ENCODE measurements around the gene KIF2C.
"Not testable (repeated sequence)": the region's sequence is repeated elsewhere in the genome, so short reads cannot be mapped to it uniquely, and the experiment has no call there.

The KIF2C gene

DNA sequence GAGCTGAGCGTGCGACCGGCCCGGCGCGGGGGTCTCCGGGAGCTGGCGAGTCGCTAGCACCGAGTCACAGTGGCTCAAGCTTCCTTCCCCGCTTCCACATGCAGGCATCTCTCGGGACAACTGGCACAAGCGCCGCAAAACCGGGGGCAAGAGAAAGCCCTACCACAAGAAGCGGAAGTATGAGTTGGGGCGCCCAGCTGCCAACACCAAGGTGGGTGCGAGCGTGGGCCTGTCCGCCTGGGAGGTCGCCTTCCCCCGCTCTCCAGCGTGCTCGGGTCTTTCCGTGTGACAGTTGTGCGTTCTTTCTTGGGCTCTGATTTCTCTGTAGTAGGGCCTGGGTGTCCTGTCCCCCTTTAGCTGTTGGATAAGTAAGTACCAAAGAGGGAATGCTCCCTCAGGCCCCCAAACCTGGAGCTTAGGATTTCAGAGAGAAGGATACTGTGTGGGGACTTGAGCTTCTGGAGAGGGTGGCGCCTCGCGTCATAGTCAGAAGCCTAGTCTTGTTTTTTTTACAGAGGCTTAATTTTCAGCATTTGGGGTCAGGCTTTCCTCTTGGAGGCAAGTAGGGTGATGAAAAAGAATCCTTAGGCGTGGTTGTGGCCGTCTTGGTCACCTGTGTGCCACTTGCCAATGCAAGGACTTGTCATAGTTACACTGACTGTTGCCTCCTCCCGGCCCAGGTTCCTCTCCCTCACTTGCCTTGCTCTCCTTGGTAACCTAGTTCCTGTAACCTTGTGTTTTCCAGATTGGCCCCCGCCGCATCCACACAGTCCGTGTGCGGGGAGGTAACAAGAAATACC is 36.5 kb downstream of the KIF2C start:
- DNase-seq (ENCODE audit: low read depth, low spot score) = no peak

DNA sequence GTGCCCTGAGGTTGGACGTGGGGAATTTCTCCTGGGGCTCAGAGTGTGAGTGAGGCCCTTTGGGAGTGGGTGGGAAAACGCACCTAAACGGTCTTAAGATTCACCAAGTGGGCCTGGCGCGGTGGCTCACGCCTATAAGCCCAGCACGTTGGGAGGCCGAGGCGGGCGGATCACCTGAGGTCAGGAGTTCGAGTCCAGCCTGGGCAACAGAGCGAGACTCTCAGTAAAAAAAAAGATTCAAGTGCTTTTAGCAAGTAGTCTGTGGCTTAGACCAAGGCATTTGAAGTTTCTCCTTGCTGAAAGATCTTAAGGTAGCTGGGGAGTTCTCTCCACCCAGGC is 37.1 kb downstream of the KIF2C start:
- DNase-seq (ENCODE audit: low read depth, low spot score) = no peak

DNA sequence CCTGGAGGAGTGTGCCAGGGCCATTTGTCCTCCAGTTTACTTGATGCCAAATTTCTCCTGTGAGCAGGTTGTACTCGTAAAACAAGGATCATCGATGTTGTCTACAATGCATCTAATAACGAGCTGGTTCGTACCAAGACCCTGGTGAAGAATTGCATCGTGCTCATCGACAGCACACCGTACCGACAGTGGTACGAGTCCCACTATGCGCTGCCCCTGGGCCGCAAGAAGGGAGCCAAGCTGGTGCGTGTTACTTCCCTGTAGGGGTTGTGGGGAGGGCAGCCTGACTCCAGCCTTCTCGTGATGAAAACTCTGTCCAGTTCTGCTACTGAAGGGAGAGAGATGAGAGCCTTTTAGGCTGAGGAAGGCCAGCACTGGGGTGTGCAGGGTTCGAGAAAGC is 37.9 kb downstream of the KIF2C start:
- no peak for DNase-seq (ENCODE audit: low read depth, low spot score)

DNA sequence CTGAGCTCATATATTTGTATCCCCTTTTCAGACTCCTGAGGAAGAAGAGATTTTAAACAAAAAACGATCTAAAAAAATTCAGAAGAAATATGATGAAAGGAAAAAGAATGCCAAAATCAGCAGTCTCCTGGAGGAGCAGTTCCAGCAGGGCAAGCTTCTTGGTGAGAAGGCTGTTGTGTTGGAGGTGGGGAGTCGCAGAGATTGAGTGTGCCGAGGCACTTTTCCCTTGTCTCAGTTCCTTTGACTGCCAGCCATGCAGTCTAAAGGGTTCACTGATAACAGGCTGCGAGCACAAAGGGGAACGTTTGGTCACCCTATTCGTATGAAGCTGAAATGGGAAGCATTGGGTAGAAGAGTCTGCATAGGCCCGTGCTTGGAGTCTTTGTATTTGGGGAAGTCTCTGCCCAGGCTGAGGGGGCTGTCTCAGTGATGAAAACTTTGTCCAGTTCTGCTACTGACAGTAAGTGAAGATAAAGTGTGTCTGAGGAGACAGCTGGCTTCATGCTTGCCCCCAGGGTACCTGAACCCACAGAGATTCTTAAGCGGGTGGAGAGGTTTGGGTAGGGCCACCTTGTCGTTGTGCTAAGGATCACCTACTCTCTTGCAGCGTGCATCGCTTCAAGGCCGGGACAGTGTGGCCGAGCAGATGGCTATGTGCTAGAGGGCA is 38.5 kb downstream of the KIF2C start:
- DNase-seq (ENCODE audit: low read depth, low spot score) = no peak

DNA sequence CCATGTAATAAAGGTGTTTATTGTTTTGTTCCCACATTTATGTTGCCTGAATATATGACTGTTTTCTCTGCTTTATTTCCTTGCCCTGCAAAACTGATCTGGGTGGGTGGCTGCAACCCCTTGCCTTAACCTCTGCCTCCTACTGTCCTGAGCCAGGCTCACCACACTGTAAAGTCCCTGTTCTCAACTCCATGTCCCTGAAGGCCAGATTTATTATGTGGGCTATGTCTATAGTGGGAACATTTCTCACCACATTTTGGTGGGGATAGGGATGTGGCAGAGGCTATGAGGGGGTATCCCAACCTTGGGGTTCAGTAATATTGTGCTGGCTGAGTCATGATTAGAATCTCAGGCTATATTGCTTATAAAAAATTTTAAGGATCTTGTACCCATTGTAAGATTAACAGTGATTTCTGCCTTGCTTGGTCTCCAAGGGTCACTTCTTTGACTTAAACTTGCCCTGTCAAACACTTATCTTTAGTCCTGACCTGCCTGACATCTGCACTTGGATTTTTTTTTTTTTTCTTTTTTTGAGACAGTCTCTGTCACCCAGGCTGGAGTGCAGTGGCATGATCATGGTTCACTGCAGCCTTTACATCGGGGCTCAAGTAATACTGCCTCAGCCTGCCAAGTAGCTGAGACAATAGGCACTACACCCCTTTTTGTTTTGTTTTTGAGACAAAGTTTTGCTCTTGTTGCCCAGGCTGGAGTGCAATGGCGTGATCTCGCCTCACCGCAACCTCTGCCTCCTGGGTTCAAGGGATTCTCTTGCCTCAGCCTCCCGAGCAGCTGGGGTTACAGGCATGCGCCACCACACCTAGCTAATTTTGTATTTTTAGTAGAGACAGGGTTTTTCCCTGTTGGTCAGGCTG is 39.3 kb downstream of the KIF2C start:
- no peak for DNase-seq (ENCODE audit: low read depth, low spot score)

DNA sequence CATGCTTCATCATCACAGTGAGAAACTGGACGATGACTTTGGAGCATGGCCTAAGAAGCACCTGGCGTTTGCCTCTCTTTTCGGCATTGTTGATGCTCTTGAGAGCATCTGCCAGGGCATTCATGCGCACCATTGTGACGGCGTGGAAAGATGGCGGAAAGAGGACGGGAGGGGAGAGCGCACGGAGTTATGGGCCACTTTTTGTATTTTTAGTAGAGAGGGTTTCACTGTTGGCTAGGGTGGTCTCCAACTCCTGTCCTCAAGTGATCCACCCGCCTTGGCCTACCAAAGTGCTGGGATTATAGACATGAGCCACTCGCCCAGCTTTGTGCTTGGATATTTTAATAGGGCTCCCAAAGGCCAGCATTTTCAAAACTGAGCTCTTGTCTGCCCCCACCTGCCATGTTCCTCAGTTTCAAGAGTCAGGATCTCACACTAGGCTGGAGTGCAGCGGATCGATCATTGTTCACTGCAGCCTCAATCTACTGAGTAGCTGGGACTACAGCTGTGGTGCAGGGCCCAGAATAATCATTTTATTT is 41.0 kb downstream of the KIF2C start:
- no peak for DNase-seq (ENCODE audit: low read depth, low spot score)

DNA sequence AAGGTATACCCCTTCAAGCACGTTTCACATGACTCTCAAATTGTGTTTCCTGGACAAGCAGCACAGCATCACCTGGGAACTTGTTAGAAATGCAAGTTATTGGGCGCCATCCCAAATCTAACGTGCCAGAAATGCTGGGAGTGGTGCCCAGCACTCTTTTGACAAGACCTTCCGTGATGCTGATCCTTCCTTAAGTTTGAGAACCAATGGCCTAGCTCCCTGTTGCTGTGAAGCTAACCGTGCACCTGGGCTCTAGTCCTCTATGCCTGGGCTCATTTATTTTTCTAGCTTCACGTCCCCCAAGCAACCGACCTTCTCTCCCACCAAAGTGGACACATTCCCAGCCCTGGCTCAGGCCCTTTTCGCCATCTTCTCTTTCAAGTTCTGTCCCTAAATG is 44.1 kb downstream of the KIF2C start:
- DNase-seq (ENCODE audit: low read depth, low spot score) = no peak

DNA sequence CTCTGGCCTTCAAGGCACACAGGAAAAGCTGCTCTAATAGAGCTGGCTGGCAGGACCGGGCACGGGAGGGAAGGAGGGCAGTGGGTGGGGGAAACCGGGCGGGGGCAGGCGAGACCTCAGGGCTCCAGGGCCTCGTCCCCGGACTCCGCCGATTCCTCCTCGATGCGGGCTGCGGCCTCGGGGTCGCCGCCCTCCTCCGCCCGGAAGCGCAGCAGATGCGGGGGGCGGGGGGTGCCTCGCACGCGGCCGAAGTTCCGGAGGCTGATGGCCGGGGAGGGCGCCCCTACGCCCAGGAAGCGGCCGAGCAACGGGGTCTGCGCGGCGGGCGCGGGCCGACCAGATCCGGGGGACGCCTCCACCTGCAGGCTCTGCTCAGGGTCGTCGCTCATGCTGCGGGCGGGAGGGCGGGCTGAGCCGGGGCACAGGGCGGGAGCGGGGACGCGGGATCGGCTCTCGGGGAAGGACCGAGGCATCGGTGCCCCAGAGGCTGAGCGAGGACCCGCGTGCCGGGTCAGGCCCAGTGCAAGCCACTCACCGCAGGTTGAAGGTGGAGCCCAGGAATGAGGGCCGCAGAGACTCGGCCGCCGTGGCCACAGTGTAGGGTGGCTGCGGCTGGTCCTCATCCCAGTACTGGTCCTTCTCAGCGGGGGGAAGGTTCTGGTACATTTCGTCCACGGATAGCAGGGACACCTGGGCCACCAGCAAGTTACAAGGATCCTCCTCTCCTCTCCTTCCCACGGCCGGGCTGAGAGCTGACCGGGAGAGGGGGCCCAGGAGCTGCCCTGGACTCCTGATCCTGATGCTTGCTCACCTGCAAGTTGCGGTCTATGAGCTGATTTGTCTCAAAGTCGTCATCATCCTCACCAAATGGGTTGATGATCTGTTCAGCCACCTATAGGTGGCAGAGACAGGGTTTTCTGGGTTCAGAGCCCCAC is 44.7 kb downstream of the KIF2C start:
- DNase-seq (ENCODE audit: low read depth, low spot score) = no peak

DNA sequence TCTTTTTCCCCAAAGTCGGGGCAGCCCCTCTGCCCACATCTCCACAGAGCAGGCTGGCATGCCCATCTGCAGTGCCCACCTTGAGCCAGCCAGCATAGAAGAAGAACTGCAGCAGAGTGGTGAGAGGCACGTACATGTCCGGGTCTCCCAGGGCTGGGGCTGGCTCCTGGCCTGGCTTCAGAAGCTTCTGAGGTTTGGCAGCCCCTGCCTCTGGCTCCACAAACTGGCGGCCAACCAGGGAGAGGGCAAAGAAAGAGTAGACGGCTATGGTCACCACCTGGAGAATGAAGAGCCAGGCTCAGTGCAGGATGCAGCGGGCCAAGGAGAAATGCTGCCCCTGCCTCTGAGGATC is 45.4 kb downstream of the KIF2C start:
- DNase-seq (ENCODE audit: low read depth, low spot score) = no peak

DNA sequence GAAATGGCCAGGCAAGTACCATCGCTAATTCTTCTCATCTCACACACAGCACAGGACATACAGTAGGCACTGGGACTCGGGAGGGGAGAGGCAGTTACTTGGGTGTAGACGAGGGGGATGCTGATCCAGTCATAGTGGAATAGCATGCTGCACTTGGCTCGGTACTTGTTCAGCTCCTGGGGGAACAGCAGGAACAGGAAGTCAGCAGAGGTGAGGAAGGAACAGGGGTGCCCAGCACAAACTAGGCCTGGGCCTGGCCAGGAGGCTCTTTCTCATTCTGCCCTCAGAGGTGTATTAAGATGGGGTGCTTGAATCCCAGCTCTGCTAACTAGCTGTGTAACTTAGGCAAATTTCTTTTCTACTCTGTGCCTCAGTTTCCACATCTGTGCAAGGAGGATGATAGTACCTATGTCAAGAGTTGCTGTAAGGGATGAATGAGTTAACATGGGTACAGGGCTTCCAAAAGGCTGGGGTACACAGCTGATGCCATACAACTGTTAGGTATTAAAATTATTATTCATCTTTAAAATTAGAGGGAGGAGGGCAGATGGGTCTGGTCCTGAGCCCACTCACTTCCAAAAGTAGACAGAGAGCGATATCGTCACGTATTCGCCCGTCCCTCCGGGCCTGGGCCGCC is 46.0 kb downstream of the KIF2C start:
- no peak for DNase-seq (ENCODE audit: low read depth, low spot score)

DNA sequence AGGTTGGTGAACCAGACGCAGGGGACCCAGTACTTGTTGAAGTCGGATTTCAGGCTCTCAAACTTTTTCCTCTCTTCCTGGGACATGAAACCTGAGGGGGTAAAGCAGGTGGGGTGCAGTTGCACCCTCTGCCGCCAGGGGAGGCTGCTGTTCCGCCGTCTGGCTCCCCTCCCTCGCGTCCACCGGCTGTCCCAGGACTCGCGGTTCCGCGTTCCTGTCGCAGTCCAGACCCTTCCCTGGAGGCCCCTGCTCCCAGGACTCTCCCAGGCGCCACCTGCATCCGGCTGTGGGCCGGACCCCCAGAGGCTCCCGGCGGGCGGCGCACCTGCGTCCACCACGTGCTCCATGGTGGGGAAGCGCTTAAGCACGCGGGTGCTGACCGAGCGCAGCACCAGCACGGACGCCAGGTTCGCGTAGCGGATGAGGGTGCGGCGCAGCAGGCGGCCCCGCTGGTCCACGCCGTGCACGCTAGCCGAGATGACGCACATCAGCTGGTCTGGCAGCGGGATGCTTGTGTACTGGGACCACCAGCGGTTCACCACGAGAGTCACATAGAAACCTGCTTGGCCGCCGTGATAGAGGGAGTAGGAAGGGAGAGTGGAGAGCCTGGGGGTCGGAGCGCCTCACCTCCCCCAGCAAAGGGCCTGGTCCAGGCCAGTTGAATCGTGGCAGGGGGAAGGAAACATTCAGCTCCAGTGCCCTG is 46.7 kb downstream of the KIF2C start:
- peak; percentile 95 for DNase-seq (ENCODE audit: low read depth, low spot score)

DNA sequence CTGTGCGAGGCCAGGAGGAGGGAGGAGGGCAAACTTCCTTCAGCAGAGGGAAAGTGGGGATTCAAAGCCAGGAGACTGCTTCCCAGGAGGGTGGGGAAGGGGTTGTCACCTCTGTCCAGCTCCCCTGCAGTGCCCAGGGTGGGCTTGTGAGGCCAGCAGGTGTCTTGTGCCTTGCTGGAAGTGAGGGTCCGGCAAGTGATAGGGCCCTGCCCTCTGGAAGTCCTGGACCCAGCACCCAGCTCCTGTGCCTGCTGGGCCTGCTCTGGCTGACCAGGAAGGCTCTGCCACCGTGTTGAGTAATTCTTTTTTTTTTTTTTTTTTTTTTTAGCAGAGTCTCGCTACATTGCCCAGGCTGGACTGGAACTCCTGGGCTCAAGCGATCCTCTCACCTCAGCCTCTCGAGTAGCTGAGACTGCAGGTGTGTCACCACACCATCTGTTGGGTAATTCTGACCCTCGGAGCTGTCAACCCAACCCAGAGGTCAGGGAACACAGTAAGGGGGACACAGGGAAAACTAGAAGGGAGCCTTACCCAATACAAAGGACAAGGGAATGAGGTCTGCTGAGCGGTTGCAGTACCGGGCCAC is 47.3 kb downstream of the KIF2C start:
- DNase-seq (ENCODE audit: low read depth, low spot score) = no peak

DNA sequence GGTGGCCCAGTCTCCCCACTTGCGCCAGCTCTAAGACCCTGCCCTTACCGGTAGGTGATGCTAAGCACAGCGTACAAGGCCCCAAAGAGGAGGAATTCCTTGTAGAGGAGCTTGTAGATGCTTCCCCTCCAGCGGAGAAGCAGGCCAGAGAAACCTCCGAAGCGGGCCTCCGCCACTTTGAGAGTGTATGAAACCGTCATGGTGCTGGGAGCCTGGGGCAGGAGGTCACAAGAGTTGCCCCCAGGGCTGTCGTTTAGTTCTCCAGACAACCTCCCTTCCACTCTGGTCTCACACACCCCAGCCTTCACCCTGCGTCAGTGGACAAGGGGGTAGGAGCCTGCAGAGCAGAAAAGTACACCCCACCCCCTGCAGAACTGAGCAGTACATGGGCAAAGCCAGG is 47.9 kb downstream of the KIF2C start:
- DNase-seq (ENCODE audit: low read depth, low spot score) = no peak

DNA sequence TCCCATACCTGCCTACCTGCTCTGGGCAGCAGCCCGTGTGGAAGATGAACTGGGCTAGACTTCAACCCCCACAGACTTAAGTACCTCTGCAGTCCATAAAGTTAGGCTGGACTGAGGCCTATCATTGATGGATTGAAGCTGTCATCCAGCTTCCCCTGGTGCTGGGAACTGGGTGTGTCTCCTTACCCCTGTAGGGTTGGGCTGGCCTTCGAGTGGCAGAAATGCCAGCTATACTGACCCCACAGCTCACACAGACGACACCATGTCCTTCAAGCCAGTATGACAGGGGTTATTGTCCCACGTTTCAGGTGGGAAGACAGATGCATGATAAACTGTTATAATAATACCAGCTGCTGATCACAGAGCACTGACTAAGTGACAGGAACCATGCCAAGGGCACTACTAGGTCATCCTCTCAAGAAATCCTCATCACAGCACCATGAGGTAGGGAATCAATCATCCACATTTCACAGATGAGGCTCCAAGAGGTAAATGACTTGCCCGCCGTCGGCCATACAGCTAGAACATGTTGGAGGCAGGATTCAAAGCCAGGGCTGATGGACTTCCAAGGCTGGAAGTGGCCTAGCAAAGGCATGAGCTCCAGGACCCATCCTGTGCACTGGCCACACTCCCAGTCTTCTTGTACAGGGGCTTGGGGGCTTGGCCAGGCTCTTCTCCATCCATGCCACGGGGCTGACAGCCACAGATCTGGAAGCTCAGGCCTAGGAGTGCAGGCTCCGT is 48.7 kb downstream of the KIF2C start, which contains the start of gene BEST4:
TSS of gene BEST4 (minus strand) at position 51 of the 741 bp plus-strand sequence. CDS start 465 bp downstream, outside the sequence.
- no peak for DNase-seq (ENCODE audit: low read depth, low spot score)

DNA sequence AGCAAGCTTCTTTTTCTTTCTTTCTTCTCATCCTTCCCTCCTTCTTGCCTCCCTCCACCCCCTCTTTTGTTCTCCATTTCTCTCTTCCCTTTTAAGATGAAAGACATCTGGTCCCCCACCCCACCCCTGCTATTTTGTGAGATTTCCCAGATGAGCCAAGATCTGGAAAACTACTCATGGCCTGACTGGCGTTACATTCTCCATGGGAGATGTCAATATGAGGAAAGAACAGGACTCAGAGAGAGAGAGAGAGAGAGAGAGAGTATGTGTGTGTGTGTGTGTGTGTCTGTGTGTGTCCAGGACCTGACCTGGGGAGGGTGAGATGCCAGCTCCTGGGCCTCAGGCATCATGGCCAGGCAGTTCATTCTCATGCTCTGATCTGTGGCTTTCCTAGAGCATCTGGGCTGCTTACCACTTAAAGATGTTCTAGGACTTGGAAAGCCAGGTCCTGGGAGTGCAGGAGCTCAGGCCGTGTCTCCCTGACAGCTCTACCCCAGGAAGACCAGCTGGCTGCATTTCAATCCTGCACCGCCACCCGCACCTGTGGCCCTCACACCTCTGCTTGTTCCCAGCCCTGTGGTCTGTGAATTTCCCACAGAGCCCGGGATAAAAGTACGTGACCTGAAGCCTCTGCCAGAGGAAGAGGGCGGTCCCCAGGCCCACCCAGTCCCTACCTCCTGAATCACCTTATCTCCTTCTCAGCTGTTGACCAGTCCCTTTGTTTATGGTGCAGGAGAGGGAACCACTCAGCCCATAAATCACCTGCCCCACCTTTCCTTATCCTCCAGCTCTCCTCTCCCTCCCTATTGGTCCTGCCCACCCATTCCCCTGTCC is 51.5 kb downstream of the KIF2C start:
- no peak for DNase-seq (ENCODE audit: low read depth, low spot score)

DNA sequence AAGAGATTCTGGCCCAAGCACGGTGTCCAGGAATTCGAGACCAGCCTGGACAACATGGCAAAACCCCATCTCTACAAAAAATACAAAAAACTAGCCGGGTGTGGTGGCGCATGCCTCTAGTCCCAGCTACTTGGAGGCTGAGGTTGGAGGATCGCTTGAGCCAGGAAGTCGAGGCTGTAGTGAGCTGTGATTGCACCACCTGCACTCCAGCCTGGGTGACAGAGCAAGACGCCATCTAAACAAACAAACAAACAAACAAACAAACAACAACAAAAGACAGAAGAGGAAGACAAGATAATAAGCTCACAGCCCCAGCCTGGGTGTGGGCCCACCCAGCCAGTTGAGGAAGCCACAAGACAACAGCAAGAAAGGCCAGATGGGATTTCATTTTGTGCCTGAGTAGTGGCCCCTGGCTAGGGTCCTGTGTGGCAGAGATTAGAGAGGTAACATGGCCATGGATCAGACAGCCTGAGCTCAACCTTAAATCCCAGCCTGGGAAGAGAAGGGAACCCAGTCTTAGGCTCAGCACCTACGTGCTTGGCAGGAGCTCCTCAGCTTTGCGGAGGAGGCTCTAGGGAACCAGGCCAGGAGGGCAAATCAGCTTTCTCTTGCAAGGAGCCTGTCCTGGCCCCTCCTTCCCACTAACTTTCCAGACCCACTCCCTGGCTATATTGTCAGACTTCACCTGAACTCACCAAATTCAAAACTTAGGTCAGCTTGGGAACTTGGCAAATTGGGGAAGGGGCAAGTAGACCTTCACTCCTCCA is 53.3 kb downstream of the KIF2C start:
- no peak for DNase-seq (ENCODE audit: low read depth, low spot score)

DNA sequence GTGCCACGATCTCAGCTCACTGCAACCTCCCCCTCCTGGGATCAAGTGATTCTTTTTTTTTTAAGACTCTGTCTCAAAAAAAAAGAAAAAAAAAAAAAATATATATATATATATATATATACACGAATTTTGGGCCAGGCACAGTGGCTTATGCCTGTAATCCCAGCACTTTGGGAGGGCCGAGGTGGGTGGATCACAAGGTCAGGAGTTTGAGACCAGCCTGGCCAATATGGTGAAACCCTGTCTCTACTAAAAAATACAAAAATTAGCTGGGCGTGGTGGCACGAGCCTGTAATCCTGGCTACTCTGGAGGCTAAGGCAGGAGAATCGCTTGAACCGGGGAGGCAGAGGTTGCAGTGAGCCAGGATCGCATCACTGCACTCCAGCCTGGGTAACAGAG is 58.2 kb downstream of the KIF2C start:
- DNase-seq (ENCODE audit: low read depth, low spot score) = not testable (repeated sequence)
